GM23338 (cell line): ENCODE data around the gene CD28. TPM values are rescaled to one million over a fixed set of nuclear protein-coding genes. Genes with fewer than 3 reads are reported as not detected.

Experiments
- ATAC-seq: fragments of 200-7000 bp; cut with Tn5 transposase; 3 replicates; pipeline ENCODE4 v1.9.1; 2020
- DNase-seq: peaks from one replicate; pipeline ENCODE4 v3.0.0-alpha.2; 2015; ENCODE audit warnings: low spot score
- H2AFZ ChIP-seq: fragments of 200-600 bp; sonication (generic); 2 replicates; pipeline ENCODE4 v1.8.0; 2016; ENCODE audit warnings: antibody characterized with exemption, mild to moderate bottlenecking, moderate library complexity
- H3F3A ChIP-seq: fragments of 200-600 bp; sonication (generic); replicated peaks from 2 replicates; pipeline ENCODE4 v1.8.0; 2017; ENCODE audit warnings: antibody characterized with exemption, mixed run types, low read depth
- H3K27ac ChIP-seq: fragments of 200-600 bp; sonication (generic); 2 replicates; pipeline ENCODE4 v1.6.1; 2016; ENCODE audit warnings: low read depth
- H3K27me3 ChIP-seq: fragments of 200-600 bp; sonication (generic); 2 replicates; pipeline ENCODE4 v1.8.0; 2016; ENCODE audit warnings: mild to moderate bottlenecking, mixed run types, moderate library complexity; ENCODE audit not compliant: insufficient read depth
- H3K36me3 ChIP-seq: fragments of 200-600 bp; sonication (generic); 2 replicates; pipeline ENCODE4 v1.8.0; 2016; ENCODE audit warnings: mild to moderate bottlenecking; ENCODE audit not compliant: insufficient read depth
- H3K4me1 ChIP-seq: fragments of 200-600 bp; sonication (generic); 2 replicates; pipeline ENCODE4 v1.8.0; 2016; ENCODE audit warnings: mild to moderate bottlenecking, moderate library complexity; ENCODE audit not compliant: insufficient read depth
- H3K4me2 ChIP-seq: fragments of 200-600 bp; sonication (generic); 2 replicates; pipeline ENCODE4 v1.7.1; 2017; ENCODE audit warnings: mixed run types
- H3K4me3 ChIP-seq: fragments of 200-600 bp; sonication (generic); 2 replicates; pipeline ENCODE4 v1.6.1; 2016; ENCODE audit warnings: mixed run types
- H3K79me2 ChIP-seq: fragments of 200-600 bp; sonication (generic); replicated peaks from 2 replicates; pipeline ENCODE4 v1.8.0; 2017; ENCODE audit warnings: mild to moderate bottlenecking; ENCODE audit not compliant: insufficient read depth
- H3K9me2 ChIP-seq: fragments of 200-600 bp; sonication (generic); 2 replicates; pipeline ENCODE4 v1.8.0; 2017; ENCODE audit not compliant: insufficient read depth
- H4K20me1 ChIP-seq: fragments of 200-600 bp; sonication (generic); replicated peaks from 2 replicates; pipeline ENCODE4 v1.8.0; 2017; ENCODE audit warnings: mild to moderate bottlenecking; ENCODE audit not compliant: insufficient read depth
- H3K27ac Mint-ChIP-seq: 2 replicates; pipeline ENCODE4 v1.8.0; 2020; ENCODE audit warnings: inconsistent platforms, mild to moderate bottlenecking, moderate library complexity, mixed read lengths
- H3K27me3 Mint-ChIP-seq: 3 replicates; pipeline ENCODE4 v1.8.0; 2022; ENCODE audit warnings: low read depth, mild to moderate bottlenecking, moderate library complexity, mixed read lengths, inconsistent platforms; ENCODE audit not compliant: insufficient read depth, poor library complexity
- H3K36me3 Mint-ChIP-seq: 3 replicates; pipeline ENCODE4 v1.8.0; 2021; ENCODE audit warnings: low read depth, mild to moderate bottlenecking, inconsistent platforms, moderate library complexity, mixed read lengths
- H3K4me1 Mint-ChIP-seq: 3 replicates; pipeline ENCODE4 v1.8.0; 2020; ENCODE audit warnings: mild to moderate bottlenecking, inconsistent platforms, mixed read lengths
- H3K4me3 Mint-ChIP-seq: 3 replicates; pipeline ENCODE4 v1.8.0; 2021; ENCODE audit warnings: moderate library complexity, mild to moderate bottlenecking, inconsistent platforms, mixed read lengths
- H3K9me3 Mint-ChIP-seq: 3 replicates; pipeline ENCODE4 v1.8.0; 2020; ENCODE audit warnings: moderate library complexity, mild to moderate bottlenecking, inconsistent platforms, mixed read lengths
- CREB1 ChIP-seq: fragments of 250-450 bp; sonication (Bioruptor Pico); IDR thresholded peaks from 2 replicates; pipeline ENCODE4 v1.5.0; 2020; ENCODE audit warnings: low read depth, mild to moderate bottlenecking, moderate library complexity
- EZH2 ChIP-seq: fragments of 200-600 bp; sonication (generic); IDR thresholded peaks from one replicate; pipeline ENCODE4 v1.8.0; 2017; ENCODE audit warnings: antibody characterized with exemption, mild to moderate bottlenecking, low read depth; ENCODE audit not compliant: unreplicated experiment
- JUNB ChIP-seq: IDR thresholded peaks from one replicate; pipeline ENCODE4 v1.6.1; 2016; ENCODE audit warnings: antibody characterized with exemption; ENCODE audit not compliant: unreplicated experiment
- NANOG ChIP-seq: IDR thresholded peaks from 2 replicates; pipeline ENCODE4 v1.6.1; 2016; ENCODE audit warnings: antibody characterized with exemption, borderline replicate concordance
- POLR2AphosphoS5 ChIP-seq: IDR thresholded peaks from 2 replicates; pipeline ENCODE4 v1.6.1; 2016; ENCODE audit warnings: antibody characterized with exemption, low read depth
- STAT1 ChIP-seq: IDR thresholded peaks from one replicate; pipeline ENCODE4 v1.6.1; 2016; ENCODE audit warnings: antibody characterized with exemption; ENCODE audit not compliant: unreplicated experiment
- ZNF331 ChIP-seq: fragments of 250-450 bp; sonication (Bioruptor Pico); IDR thresholded peaks from 2 replicates; pipeline ENCODE4 v1.5.0; 2020; ENCODE audit warnings: low read depth, mild to moderate bottlenecking, moderate library complexity
- polyA plus RNA-seq: library from polyadenylated mRNA; unstranded; fragments of >200 nt; fragmentation: Nextera tagmentation; extraction: Ambion mirVana; gene quantifications from 2 replicates; pipeline ENCODE4 v1.2.1, GENCODE V29; 2016
- total RNA-seq: library from RNA; depleted of rRNA; stranded (reverse); fragments of >200 nt; shearing (Covaris generic); gene quantifications from 2 replicates; pipeline ENCODE4 v1.2.3, GENCODE V29; 2014
- TF ChIP-seq, protein P1 (sequence below), 2 experiments: fragments of 200-600 bp in 1 of 2; sonication (generic) in 1 of 2; conservative IDR thresholded peaks; 2 replicates each; pipeline versions ENCODE4 v1.5.1 to v1.6.1; 2016 to 2017; ENCODE audit warnings: antibody characterized with exemption in 2 of 2, low read depth in 2 of 2, mild to moderate bottlenecking in 2 of 2, moderate library complexity in 1 of 2
- TF ChIP-seq, protein P2 (sequence below): fragments of 250-450 bp; sonication (Bioruptor Pico); IDR thresholded peaks from 2 replicates; pipeline ENCODE4 v1.5.0; 2020; ENCODE audit warnings: mild to moderate bottlenecking, moderate library complexity
- TF ChIP-seq, protein P3 (sequence below): IDR thresholded peaks from one replicate; pipeline ENCODE4 v1.6.1; 2018; ENCODE audit warnings: antibody characterized with exemption; ENCODE audit not compliant: unreplicated experiment

Gene CD28
- total and polyA plus RNA-seq, 2 experiments from 2014 or later = not detected

DNA sequence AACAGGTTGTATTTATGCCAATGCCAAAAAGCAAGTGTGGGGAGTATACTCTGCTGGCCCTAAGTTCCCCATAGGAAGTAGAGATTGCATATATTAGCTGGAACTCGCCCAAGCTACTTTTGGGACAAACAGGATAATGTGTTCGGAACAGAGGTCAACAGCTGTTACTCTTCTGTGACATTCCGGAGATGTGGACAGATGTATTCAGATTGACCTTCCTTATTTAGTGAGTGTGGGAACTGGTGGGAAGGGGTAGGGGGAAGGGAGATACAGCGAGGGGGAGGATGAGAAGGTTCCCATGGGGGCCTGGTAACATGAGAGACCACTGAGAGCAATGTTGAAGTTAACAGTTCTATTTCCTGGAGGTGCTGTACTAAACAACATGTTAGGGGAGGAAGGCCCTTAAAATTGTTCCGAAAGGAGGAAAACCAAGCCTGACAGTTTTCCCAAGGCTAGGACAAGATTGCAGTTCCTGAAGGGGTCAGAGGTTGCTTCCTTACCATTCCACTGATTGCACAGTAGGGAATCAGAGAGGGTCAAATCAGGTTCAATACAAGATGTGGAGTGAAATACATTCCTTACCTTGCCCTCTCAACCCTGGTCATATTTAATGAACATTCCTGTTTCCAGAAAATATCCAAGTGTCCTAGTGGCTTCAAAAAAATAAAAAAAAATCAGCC, 14.3 kb upstream of the CD28 start:
- no peak overlapping the region for H3K27ac Mint-ChIP-seq

More for the DNA sequence above, 14.3 kb upstream of the CD28 start:
- H3K9me2 ChIP-seq = 0 out of 2 replicates have a peak, but pooled peaks cover 4% of the 10 kb centered on the region
- TF ChIP-seq NANOG = no peak
- TF ChIP-seq STAT1 = no peak
- TF ChIP-seq POLR2AphosphoS5 = no peak
- no peak for TF ChIP-seq JUNB
- TF ChIP-seq EZH2 = no peak
- TF ChIP-seq, protein P1, sequence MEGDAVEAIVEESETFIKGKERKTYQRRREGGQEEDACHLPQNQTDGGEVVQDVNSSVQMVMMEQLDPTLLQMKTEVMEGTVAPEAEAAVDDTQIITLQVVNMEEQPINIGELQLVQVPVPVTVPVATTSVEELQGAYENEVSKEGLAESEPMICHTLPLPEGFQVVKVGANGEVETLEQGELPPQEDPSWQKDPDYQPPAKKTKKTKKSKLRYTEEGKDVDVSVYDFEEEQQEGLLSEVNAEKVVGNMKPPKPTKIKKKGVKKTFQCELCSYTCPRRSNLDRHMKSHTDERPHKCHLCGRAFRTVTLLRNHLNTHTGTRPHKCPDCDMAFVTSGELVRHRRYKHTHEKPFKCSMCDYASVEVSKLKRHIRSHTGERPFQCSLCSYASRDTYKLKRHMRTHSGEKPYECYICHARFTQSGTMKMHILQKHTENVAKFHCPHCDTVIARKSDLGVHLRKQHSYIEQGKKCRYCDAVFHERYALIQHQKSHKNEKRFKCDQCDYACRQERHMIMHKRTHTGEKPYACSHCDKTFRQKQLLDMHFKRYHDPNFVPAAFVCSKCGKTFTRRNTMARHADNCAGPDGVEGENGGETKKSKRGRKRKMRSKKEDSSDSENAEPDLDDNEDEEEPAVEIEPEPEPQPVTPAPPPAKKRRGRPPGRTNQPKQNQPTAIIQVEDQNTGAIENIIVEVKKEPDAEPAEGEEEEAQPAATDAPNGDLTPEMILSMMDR (conservative IDR thresholded peaks at IDR 0.05; ENCODE audit: low read depth in 2 of 2) = no peak
- no peak for TF ChIP-seq CREB1 (CRISPR knock-in tag)
- TF ChIP-seq, protein P2, sequence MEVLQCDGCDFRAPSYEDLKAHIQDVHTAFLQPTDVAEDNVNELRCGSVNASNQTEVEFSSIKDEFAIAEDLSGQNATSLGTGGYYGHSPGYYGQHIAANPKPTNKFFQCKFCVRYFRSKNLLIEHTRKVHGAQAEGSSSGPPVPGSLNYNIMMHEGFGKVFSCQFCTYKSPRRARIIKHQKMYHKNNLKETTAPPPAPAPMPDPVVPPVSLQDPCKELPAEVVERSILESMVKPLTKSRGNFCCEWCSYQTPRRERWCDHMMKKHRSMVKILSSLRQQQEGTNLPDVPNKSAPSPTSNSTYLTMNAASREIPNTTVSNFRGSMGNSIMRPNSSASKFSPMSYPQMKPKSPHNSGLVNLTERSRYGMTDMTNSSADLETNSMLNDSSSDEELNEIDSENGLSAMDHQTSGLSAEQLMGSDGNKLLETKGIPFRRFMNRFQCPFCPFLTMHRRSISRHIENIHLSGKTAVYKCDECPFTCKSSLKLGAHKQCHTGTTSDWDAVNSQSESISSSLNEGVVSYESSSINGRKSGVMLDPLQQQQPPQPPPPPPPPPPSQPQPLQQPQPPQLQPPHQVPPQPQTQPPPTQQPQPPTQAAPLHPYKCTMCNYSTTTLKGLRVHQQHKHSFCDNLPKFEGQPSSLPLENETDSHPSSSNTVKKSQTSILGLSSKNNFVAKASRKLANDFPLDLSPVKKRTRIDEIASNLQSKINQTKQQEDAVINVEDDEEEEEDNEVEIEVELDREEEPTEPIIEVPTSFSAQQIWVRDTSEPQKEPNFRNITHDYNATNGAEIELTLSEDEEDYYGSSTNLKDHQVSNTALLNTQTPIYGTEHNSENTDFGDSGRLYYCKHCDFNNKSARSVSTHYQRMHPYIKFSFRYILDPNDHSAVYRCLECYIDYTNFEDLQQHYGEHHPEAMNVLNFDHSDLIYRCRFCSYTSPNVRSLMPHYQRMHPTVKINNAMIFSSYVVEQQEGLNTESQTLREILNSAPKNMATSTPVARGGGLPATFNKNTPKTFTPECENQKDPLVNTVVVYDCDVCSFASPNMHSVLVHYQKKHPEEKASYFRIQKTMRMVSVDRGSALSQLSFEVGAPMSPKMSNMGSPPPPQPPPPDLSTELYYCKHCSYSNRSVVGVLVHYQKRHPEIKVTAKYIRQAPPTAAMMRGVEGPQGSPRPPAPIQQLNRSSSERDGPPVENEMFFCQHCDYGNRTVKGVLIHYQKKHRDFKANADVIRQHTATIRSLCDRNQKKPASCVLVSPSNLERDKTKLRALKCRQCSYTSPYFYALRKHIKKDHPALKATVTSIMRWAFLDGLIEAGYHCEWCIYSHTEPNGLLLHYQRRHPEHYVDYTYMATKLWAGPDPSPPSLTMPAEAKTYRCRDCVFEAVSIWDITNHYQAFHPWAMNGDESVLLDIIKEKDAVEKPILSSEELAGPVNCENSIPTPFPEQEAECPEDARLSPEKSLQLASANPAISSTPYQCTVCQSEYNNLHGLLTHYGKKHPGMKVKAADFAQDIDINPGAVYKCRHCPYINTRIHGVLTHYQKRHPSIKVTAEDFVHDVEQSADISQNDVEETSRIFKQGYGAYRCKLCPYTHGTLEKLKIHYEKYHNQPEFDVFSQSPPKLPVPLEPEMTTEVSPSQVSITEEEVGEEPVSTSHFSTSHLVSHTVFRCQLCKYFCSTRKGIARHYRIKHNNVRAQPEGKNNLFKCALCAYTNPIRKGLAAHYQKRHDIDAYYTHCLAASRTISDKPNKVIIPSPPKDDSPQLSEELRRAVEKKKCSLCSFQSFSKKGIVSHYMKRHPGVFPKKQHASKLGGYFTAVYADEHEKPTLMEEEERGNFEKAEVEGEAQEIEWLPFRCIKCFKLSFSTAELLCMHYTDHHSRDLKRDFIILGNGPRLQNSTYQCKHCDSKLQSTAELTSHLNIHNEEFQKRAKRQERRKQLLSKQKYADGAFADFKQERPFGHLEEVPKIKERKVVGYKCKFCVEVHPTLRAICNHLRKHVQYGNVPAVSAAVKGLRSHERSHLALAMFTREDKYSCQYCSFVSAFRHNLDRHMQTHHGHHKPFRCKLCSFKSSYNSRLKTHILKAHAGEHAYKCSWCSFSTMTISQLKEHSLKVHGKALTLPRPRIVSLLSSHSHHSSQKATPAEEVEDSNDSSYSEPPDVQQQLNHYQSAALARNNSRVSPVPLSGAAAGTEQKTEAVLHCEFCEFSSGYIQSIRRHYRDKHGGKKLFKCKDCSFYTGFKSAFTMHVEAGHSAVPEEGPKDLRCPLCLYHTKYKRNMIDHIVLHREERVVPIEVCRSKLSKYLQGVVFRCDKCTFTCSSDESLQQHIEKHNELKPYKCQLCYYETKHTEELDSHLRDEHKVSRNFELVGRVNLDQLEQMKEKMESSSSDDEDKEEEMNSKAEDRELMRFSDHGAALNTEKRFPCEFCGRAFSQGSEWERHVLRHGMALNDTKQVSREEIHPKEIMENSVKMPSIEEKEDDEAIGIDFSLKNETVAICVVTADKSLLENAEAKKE (CRISPR knock-in tag) = no peak
- TF ChIP-seq, protein P3, sequence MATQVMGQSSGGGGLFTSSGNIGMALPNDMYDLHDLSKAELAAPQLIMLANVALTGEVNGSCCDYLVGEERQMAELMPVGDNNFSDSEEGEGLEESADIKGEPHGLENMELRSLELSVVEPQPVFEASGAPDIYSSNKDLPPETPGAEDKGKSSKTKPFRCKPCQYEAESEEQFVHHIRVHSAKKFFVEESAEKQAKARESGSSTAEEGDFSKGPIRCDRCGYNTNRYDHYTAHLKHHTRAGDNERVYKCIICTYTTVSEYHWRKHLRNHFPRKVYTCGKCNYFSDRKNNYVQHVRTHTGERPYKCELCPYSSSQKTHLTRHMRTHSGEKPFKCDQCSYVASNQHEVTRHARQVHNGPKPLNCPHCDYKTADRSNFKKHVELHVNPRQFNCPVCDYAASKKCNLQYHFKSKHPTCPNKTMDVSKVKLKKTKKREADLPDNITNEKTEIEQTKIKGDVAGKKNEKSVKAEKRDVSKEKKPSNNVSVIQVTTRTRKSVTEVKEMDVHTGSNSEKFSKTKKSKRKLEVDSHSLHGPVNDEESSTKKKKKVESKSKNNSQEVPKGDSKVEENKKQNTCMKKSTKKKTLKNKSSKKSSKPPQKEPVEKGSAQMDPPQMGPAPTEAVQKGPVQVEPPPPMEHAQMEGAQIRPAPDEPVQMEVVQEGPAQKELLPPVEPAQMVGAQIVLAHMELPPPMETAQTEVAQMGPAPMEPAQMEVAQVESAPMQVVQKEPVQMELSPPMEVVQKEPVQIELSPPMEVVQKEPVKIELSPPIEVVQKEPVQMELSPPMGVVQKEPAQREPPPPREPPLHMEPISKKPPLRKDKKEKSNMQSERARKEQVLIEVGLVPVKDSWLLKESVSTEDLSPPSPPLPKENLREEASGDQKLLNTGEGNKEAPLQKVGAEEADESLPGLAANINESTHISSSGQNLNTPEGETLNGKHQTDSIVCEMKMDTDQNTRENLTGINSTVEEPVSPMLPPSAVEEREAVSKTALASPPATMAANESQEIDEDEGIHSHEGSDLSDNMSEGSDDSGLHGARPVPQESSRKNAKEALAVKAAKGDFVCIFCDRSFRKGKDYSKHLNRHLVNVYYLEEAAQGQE = no peak
- no peak for TF ChIP-seq ZNF331 (CRISPR knock-in tag)
- H3K36me3 Mint-ChIP-seq = no peaks in the 10 kb centered on the region
- H3K4me3 ChIP-seq = no peak overlapping the region
- H3K4me1 ChIP-seq = peaks cover 9% of the 10 kb centered on the region; the same call in 1 of the 2 replicates
- H3K4me1 Mint-ChIP-seq = peaks cover 6% of the 10 kb centered on the region
- H3K4me2 ChIP-seq = no peak overlapping the region
- H3K36me3 ChIP-seq = no peaks in the 10 kb centered on the region
- no peaks in the 10 kb centered on the region for H3K9me3 Mint-ChIP-seq
- no peaks in the 10 kb centered on the region for H3K27me3 ChIP-seq
- H3K79me2 ChIP-seq = no peaks in the 10 kb centered on the region
- ATAC-seq (no peak), DNase-seq (no peak)
- H3K27me3 Mint-ChIP-seq = no peaks in the 10 kb centered on the region
- H3K4me3 Mint-ChIP-seq = no peak overlapping the region
- peak overlapping the region; percentile 43; the same call in 1 of the 2 replicates for H2AFZ ChIP-seq
- H3F3A ChIP-seq = no peaks in the 10 kb centered on the region
- H4K20me1 ChIP-seq = no peaks in the 10 kb centered on the region
- H3K27ac ChIP-seq = no peak overlapping the region
